HG03280 (cell line): ENCODE data around the gene HIKESHI.
"Not testable (repeated sequence)": the region's sequence is repeated elsewhere in the genome, so short reads cannot be mapped to it uniquely, and the experiment has no call there.

ENCODE experiments used
- ATAC-seq: cut with Tn5 transposase; IDR thresholded peaks from one replicate; pipeline ENCODE4 v1.9.1; 2021; ENCODE audit warnings: mild to moderate bottlenecking, moderate library complexity; ENCODE audit not compliant: unreplicated experiment

The HIKESHI gene

DNA sequence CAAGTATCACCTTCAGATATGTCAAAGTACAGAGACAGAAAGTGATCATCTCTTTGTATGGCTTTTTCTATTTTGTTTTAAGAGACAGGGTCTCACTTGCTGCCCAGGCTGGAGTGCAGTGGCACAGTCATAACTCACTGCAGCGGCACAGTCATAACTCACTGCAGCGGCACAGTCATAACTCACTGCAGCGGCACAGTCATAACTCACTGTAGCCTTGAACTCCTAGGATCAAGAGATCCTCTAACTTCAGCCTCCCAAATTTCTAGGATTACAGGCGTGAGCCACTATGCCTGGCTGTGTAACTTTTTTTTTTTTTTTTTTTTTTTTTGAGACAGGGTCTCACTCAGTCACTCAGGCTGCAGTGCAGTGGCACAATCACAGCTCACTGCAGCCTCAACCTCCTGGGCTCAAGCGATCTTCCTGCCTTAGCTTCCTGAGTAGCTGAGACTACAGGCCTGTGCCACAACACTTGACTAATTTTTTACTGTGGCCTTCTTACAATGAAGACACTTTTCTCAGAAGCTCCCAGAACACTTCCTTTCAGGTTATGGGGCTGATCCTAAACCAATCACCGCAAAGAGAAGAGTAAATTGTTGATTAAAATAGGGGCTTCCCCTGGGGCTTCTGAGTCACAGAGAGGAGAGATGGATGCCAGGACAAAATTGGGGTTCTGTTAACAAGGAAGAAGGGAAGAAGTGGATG lies 9.0 kb upstream of the HIKESHI start:
- ATAC-seq, result peak; percentile 80

DNA sequence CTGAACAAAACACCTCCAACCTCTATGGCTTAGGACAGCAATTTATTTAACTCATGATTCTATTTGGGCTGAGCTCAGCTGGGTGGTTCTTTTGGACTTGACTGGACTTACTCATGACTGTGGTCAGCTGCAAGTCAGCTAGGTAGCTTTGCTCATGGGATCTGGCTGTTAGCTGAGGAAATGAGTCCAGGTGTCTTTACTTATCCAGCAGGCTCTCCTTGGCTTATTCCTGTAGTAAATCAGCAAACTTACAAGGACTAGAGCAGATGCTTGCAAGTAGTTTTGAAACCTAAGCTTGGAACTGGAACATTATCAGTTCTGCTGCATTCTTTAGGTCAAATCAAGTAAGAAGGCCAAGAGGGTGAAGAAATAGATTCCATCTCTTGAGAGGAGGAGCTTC lies 8.0 kb upstream of the HIKESHI start:
- no peak for ATAC-seq

DNA sequence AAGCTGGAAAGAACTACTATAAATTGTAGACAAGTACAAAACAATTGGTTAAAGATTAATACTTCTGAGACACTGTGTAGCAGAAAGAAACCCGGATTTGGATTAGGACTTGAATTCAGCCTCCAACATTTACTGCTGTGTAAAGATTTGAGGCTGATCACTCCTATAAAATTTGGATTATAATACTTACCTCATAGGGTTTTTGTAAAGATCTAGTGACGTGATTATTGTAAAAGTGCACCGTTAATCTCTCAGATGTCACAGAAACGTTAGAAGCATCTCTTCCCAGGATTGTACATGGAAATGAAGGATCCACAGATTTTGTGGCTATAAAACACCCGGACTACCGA lies 323 bp upstream of the HIKESHI start:
- ATAC-seq, result no peak

DNA sequence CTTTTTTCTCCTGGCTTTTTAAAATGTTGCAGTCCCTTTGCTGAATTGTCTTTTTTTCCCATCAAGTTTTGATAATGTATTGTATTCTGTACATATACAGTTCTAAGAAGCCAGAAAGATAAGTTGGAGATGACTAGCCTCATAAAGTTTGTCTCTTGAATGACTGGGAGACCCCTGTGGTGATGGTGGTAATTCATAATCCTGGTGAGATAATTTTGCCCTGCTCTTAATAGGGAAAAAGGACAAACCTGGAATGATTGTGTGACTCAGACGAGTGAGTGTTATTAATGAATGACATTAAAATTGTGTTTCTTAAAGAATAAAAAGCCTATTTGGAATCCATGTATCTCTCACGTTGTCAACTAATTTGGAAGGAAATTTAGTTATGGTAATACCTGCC lies 1.2 kb downstream of the HIKESHI start:
- no peak for ATAC-seq

DNA sequence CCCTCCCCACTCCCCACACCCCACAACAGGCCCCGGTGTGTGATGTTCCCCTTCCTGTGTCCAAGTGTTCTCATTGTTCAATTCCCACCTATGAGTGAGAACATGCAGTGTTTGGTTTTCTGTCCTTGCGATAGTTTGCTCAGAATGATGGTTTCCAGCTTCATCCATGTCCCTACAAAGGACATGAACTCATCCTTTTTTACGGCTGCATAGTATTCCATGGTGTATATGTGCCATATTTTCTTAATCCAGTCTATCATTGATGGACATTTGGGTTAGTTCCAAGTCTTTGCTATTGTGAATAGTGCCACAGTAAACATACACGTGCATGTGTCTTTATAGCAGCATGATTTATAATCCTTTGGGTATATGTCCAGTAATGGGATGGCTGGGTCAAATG lies 6.7 kb downstream of the HIKESHI start:
- not testable (repeated sequence) for ATAC-seq

DNA sequence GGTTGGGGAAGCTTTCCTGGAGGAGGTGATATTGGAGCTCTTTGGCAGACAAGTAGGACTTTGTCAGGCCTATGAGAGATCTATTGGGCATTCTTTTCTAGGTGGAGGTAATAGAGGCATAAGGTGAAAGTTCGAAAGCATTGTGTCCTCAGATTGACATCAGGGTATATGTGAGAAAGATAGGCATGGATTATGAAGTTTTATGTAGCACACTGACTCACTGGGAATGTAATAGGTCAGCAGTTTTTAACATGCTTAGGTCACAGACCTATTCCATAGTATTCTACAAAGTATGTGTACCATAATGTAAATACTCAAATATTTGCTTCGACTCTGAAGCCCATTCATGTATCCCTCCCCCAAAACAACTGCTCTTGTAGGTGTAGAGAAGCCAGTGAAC lies 11.8 kb downstream of the HIKESHI start:
- no peak for ATAC-seq

DNA sequence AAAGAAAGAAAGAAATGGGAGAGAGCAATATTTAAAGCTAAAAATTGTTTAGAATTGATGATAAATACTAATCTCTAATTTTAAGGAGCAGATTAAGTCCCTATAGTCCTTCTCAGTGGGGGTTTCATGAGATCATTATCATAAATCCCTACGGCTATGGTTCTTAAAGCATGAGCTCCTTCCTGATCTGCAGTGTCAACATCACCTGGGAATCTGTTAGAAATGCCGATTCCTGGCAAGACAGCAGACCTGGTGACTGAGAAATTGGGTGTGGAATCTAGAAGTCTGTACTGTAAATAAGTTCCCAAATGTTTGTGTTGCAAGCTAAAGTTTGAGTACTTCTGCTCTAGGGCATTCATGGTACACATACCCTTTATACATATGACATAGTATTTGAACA lies 12.6 kb downstream of the HIKESHI start:
- no peak for ATAC-seq

DNA sequence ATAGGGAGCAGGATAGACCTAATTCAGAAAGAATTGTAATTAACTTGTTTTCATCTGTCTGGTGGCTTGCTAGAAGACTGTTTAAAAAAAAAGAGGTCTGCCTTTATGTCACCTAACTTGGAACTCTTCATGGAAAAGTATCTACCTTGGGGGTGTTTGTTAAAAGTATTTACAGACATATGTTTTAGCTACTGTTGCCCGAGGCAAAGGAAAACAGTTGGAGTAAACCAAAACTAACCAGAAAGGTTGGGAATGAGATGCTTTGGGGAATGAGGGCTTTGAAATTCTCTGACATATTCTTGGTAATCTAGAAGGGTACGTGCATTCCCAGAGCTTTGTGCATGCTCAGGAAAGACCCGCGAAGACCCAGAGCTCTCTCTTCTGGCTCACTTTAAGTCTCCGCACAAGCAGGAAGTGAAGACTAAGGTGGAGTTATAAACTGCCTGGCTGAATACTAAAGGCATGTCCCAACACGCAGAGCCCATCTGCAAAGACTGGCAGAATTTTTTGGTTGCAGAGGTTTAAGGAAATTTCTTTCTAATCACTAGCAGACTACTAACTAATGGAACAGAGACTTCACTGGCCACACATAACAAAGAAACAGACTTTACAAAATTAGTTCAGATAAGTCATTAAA lies 33.2 kb downstream of the HIKESHI start:
- no peak for ATAC-seq

DNA sequence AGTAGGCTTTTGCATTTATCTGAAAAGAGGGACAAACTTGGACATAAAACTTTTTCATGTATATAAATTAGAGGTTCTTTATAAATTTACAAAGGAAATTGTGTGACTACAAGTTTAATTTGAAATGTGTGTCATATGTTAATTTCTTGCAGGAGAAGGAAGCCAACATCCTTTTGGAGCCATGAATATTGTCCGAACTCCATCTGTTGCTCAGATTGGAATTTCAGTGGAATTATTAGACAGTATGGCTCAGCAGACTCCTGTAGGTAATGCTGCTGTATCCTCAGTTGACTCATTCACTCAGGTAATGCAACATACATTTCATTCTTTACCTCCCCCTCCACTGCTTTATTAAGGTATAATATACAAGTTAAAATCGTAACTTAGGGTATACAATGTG lies 35.2 kb downstream of the HIKESHI start:
- no peak for ATAC-seq

DNA sequence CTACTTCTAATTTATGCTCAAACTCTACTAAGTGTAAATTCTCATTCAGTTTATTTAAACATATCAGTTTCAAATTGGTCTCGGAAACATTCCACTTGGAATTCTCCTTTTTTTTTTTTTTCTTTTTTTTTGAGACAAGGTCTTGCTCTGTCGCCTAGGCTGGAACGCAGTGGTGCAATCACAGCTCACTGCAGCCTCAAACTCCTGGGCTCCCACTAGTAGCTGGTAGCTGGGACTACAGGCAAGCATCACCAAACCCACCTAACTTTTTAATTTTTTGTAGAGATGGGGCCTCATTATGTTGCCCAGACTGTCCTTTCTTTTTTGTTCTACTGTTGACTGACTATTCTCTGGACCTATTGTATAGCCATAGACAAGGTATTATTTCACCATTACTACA lies 39.3 kb downstream of the HIKESHI start:
- no peak for ATAC-seq

DNA sequence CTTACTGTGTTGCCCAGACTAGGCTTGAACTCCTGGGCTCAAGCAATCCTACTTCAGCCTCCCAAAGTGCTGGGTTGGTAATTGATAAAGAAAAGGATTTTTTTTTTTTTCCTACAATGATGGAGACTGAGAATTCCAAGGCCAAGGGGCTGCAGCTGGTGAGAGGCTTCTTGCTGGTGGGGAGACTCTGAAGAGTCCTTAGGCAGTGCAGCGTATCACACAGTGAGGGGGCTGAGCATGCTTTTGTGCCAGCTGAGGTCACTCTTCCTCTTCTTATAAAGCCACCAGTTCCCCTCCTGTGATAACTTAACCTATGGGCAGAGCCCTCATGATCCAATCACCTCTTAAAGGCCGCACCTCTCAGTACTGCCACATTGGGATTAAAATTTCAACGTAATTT lies 44.5 kb downstream of the HIKESHI start:
- no peak for ATAC-seq

DNA sequence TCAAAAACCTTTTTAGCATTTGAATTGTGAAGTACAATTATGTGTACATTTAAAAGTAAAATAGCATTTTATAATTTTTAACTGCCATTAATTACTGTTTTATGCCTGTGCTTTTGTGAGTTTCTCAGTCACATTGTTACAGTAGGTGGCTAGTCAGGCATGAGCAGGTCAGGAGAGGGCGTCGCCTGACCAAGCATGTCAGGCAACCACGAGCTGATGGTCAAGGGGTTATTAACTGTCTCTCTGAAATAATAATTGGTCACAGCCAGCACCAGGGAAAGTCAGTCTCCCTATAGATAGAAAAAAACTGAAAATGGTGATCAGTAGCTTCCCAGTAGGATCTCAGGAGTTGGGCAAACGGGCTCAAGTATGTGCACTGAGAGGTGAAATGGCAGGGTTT lies 53.2 kb downstream of the HIKESHI start:
- no peak for ATAC-seq

DNA sequence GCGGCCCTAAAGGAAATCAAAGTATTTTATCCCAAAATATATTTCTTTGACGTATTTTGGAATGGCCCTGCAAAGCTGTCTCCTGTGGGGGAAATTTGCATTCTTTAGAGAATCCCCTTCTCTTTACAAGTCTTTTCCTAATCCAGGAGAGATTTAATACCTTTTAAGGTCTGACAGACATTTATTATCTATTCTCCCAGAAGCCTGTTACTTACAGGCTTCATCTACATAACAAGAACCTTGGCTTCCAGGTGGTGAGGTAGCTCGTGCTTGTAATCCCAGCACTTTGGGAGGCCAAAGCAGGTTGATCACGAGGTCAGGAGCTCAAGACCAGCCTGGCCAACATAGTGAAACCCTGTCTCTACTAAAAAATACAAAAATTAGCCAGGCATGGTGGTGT lies 55.4 kb downstream of the HIKESHI start:
- ATAC-seq, result not testable (repeated sequence)

DNA sequence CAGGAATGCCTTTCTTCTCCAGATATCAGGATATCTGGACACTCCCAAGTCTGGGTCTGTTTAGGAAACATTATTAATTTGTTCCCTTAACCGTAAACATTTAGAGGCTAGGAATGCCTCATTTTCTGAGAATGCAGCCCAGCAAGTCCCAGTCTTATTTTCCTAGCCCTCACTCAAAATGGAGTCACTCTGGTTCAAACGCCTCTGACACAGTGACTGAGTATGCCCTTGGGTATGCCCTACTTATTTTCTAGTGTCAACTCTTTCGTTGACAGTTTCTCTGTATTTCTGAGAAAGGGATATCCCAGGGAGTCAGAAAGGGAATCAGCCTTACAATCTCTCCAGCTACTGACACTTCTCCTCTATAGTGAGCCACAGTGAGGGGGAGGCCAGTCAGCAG lies 56.7 kb downstream of the HIKESHI start:
- ATAC-seq, result no peak

DNA sequence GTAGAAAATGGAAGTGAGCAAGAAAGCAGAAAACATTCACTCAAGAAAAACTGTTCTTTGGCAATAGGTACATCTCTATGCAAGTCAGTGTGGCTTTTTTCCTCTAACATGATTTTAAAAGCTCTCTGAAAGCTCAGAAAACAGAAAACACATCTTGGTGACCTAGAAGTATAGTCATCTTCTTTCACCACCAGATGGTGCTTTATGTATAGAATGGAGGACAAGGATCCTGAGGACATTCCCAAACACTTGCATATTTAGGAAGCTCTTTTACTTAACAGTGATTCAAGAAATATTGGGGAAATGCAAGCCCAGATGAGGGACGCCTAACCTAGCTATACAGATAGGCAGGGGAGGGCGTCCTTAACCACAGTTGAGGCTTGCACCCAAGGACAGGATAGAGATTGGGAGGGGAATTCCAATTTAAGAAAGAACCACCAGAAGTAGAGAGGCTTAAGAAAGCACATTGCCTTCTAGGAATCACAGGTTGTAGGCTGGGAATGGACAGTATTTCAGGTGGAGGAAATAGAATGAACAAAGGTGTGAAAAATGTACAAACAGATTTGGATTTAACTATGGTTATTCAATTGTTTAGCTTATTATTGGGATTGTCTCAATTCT lies 58.8 kb downstream of the HIKESHI start:
- ATAC-seq, result no peak

DNA sequence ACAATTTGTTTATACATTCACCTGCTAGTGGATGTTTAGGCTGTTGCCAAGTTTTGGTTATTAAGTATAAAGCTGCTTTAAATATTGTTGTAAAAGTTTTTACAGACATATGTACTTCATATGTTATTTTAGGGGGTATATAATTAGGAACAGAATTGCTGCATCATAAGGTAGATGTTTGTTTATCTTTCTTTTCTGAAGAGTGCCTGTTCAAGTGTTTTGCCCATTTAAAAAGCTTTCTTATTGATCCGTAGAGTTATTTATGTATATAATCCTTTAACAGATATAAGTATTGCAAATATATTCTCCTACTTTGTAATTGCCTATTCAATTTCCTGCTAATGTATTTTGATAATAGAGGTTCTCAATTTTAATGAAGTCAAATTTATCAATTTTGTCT lies 61.4 kb downstream of the HIKESHI start:
- no peak for ATAC-seq

DNA sequence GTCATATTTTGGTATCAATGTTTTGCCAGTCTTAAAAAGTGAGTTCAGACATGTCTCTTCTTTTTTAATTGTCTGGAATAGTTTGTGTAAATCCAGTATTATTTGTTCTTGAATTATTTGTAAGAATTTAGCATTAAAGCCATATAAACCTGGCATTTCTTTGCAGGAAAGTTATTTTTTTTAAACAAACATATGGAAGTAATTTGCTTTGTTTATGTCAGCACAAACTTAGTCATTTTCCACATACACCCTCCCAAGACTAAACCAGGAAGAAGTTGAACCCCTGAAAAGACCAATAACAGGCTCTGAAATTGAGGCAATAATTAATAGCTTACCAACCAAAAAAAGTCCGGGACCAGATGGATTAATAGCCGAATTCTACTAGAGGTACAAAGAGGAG lies 63.5 kb downstream of the HIKESHI start:
- no peak for ATAC-seq

DNA sequence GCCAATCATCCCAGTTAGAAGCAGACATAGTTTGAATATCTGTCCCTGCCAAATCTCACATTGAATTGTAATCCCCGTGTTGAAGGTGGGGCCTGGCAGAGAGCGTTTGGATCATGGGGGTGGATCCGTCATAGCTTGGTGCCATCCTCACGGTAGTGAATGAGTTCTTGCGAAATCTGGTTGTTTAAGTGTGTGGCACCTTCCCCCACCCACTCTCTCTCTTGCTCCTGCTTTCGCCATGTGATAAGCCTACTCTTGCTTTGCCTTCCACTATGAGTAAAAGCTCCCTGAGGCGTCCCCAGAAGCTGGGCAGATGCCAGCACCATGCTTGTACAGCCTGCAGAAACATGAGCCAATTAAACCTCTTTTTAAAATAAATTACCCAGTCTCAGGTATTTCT lies 67.6 kb downstream of the HIKESHI start:
- ATAC-seq, result no peak

DNA sequence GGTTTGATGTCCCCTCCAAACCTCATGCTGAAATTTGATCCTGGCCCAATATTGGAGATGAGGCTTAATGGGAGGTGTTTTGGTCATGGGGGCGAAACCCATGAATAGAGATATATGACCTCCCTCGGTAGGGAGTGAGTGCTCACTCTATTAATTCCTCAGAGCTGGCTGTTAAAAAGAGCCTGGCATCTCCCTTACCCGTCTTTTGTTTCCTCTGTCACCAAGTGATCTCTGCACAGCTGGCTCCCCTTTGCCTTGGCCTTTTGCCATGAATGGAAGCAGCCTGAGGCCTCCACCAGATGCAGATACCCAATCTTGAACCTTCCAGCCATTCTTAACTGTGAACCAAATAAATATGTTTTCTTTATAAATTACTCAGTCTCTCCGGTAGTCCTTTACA lies 68.1 kb downstream of the HIKESHI start:
- no peak for ATAC-seq

DNA sequence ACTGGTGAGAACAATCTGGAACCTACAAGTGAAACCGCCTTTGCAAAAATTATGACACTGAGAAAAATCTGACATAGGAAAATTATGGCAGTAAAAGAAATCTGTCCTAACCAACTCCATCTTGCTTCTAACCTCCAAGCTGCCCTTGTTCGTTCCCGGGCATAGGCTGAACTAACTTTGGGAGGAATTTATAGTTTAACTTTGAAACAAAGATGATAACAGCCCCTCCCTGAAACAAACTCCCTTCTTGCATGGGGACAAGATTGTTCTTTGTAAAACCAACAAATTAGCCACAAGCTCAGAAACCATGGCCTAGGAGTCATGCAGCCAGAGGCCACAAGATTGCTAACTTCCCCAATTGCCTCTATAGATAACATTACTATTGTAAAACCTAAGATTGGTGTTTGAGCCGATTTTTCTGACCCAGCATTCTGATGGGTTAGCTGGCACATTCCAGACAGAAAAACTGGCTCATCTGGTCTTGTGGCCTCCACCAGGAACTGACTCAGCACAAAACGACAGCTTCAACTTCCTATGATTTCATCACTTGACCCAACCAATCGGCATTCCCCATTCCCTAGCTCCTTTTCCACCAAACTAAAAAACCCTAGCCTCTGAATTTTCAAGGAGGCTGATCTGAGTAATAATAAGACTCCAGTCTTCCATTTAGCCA lies 69.0 kb downstream of the HIKESHI start:
- ATAC-seq, result no peak

DNA sequence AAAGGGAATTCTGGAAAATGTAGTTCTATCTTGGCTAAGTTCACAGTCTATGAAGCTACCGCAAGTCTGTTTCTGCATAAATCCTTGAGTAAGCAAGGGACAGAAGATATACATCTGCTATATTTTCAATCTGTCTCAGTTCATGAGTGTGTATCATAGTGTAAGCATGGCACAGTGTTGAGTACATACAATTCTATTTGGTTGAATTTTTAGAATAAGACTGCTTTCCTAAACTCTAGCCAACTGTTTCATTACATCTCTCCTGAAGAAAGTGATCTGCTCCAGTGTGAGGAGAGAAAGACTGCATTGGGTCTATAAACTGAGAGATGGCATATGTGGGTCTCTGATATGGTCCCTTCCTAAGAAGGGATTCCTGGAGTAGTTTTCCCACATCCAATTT lies 70.0 kb downstream of the HIKESHI start:
- no peak for ATAC-seq

DNA sequence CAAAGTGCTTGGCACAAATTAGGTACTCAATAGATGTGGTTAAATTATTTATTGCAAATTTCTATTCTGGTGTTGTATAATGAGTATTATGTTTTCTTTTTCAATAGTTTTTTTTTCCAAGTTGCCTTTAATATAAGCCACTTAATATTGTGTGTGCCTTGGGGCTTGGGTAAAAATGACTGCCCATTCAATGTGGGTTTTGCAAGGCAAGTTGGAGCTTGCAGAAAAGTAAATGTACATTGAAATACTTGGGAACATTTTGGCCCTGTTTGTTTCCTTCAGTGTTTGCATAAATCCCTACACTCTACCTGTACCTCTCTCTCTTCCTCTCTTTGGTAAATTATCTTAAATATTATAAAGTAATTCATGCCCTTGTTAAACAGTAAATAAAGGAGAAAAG lies 70.5 kb downstream of the HIKESHI start:
- ATAC-seq, result no peak
